ENCODE results near the gene SPOCK1. TPM values are rescaled to one million over a fixed set of nuclear protein-coding genes. Genes with fewer than 3 reads are reported as not detected.

SPOCK1 gene
- total RNA-seq, 1 experiment from 2014 or later: 23.9 TPM

GRCh38 chr5:137308311-137308710 is 190.8 kb downstream of the SPOCK1 start:
- Histone ChIP-seq H3F3A (ENCODE audit: insufficient read depth, low read depth) (peaks cover 9% of the 10 kb centered on the region; the same call in 1 of the 2 replicates), H3K4me3 (no peak overlapping the region), H3K79me2 (ENCODE audit: low read depth) (no peaks in the 10 kb centered on the region), H3K9me2 (ENCODE audit: insufficient read depth) (no peaks in the 10 kb centered on the region), H3K27me3 (ENCODE audit: insufficient read depth, low read depth) (no peaks in the 10 kb centered on the region), H3K9me3 (ENCODE audit: insufficient read depth, low read depth) (no peaks in the 10 kb centered on the region), H3K4me2 (no peak overlapping the region), H2AFZ (no peak overlapping the region), H3K27ac (no peak overlapping the region), H3K36me3 (ENCODE audit: low read depth) (no peaks in the 10 kb centered on the region), H3K4me1 (replicated peaks; ENCODE audit: insufficient read depth) (peaks cover 26% of the 10 kb centered on the region), H4K20me1 (ENCODE audit: insufficient read depth) (no peaks in the 10 kb centered on the region)
- CTCF ChIA-PET: no interaction called here
- DNase-seq: no peak
- intact Hi-C loops (cut with micrococcal nuclease; ENCODE audit: unreplicated experiment): no loop called here
- TF ChIP-seq CTCF (conservative IDR thresholded peaks at IDR 0.05) (no peak), EZH2 (IDR thresholded peaks at IDR 0.05; ENCODE audit: low read depth) (no peak)
- POLR2A ChIA-PET (ENCODE audit: unreplicated experiment): no interaction called here
- BruUV-seq (replicated peaks): no TSS peak

GRCh38 chr5:137306903-137307302 is 192.2 kb downstream of the SPOCK1 start:
- H3K4me2 ChIP-seq: no peak overlapping the region
- no TSS peak for BruUV-seq (replicated peaks)
- TF ChIP-seq EZH2 (IDR thresholded peaks at IDR 0.05; ENCODE audit: low read depth): no peak
- no peak for TF ChIP-seq CTCF (conservative IDR thresholded peaks at IDR 0.05)
- H3K27me3 ChIP-seq (ENCODE audit: insufficient read depth, low read depth): no peaks in the 10 kb centered on the region
- CTCF ChIA-PET: no interaction called here
- no peak for DNase-seq
- no peaks in the 10 kb centered on the region for H4K20me1 ChIP-seq (ENCODE audit: insufficient read depth)
- POLR2A ChIA-PET (ENCODE audit: unreplicated experiment): no interaction called here
- H3K4me3 ChIP-seq: no peak overlapping the region
- no peak overlapping the region for H2AFZ ChIP-seq
- H3K79me2 ChIP-seq (ENCODE audit: low read depth): no peaks in the 10 kb centered on the region
- no peak overlapping the region for H3K27ac ChIP-seq
- H3F3A ChIP-seq (ENCODE audit: insufficient read depth, low read depth): peaks cover 9% of the 10 kb centered on the region; the same call in 1 of the 2 replicates
- H3K4me1 ChIP-seq (replicated peaks; ENCODE audit: insufficient read depth): peaks cover 26% of the 10 kb centered on the region
- H3K9me2 ChIP-seq (ENCODE audit: insufficient read depth): no peaks in the 10 kb centered on the region
- no peaks in the 10 kb centered on the region for H3K9me3 ChIP-seq (ENCODE audit: insufficient read depth, low read depth)
- no peaks in the 10 kb centered on the region for H3K36me3 ChIP-seq (ENCODE audit: low read depth)
- intact Hi-C loops (cut with micrococcal nuclease; ENCODE audit: unreplicated experiment): no loop called here

GRCh38 chr5:137305971-137306602 is 193.0 kb downstream of the SPOCK1 start:
- Histone ChIP-seq H3K36me3 (ENCODE audit: low read depth) (no peaks in the 10 kb centered on the region), H3K4me1 (replicated peaks; ENCODE audit: insufficient read depth) (peaks cover 22% of the 10 kb centered on the region), H3K27ac (no peak overlapping the region), H4K20me1 (ENCODE audit: insufficient read depth) (no peaks in the 10 kb centered on the region), H3K79me2 (ENCODE audit: low read depth) (no peaks in the 10 kb centered on the region), H3K9me2 (ENCODE audit: insufficient read depth) (no peaks in the 10 kb centered on the region), H2AFZ (no peak overlapping the region), H3K9me3 (ENCODE audit: insufficient read depth, low read depth) (no peaks in the 10 kb centered on the region), H3K27me3 (ENCODE audit: insufficient read depth, low read depth) (no peaks in the 10 kb centered on the region), H3F3A (ENCODE audit: insufficient read depth, low read depth) (peaks cover 6% of the 10 kb centered on the region; the same call in 1 of the 2 replicates), H3K4me3 (no peak overlapping the region), H3K4me2 (no peak overlapping the region)
- no TSS peak for BruUV-seq (replicated peaks)
- ChIA-PET CTCF (no interaction called here), POLR2A (ENCODE audit: unreplicated experiment) (no interaction called here)
- no peak for DNase-seq
- TF ChIP-seq EZH2 (IDR thresholded peaks at IDR 0.05; ENCODE audit: low read depth): no peak
- no peak for TF ChIP-seq CTCF (conservative IDR thresholded peaks at IDR 0.05)
- intact Hi-C loops (cut with micrococcal nuclease; ENCODE audit: unreplicated experiment): no loop called here

Measured in PC-9 (cell line).